GM12892 (cell line): ENCODE measurements around the gene ZNF639.

Experiments
- DNase-seq: peaks from one replicate; pipeline ENCODE4 v3.0.0; 2011; ENCODE audit not compliant: insufficient read length
- FAIRE-seq: peaks from 2 replicates; lab custom pipeline; 2011; peaks lifted over from hg19 to GRCh38; lab: Jason Lieb, UNC
- POLR2A ChIP-seq: IDR thresholded peaks from 2 replicates; pipeline ENCODE4 v1.6.1; 2011; ENCODE audit warnings: low read depth, low read length, control low read depth
- POLR2AphosphoS5 ChIP-seq: IDR thresholded peaks from 2 replicates; pipeline ENCODE4 v1.6.1; 2011; ENCODE audit warnings: low read depth, low read length, control low read depth
- TAF1 ChIP-seq: IDR thresholded peaks from 2 replicates; pipeline ENCODE4 v1.6.1; 2011; ENCODE audit warnings: low read depth, mild to moderate bottlenecking, control low read depth, low read length, borderline replicate concordance

ZNF639 gene

GRCh38 chr3:179323197-179324110 is 623 bp downstream of the ZNF639 start:
- FAIRE-seq: peak; percentile 67
- DNase-seq: peak; percentile 49
- peak; percentile 4; the same call in 1 of the 2 replicates for TF ChIP-seq POLR2A
- no peak; the same call in 1 of the 2 replicates for TF ChIP-seq POLR2AphosphoS5
- no peak; the same call in 1 of the 2 replicates for TF ChIP-seq TAF1

- TF ChIP-seq POLR2A (no peak), POLR2AphosphoS5 (no peak), TAF1 (no peak)
- DNase-seq (no peak), FAIRE-seq (peak; percentile 76)
These were observed 1.5 kb downstream of the ZNF639 start for GRCh38 chr3:179324270-179324754.

- no peak for TF ChIP-seq POLR2A
- TF ChIP-seq POLR2AphosphoS5: no peak
- no peak for TF ChIP-seq TAF1
- no peak for DNase-seq
- FAIRE-seq: no peak
These were observed 7.6 kb downstream of the ZNF639 start for GRCh38 chr3:179330438-179330837.

GRCh38 chr3:179332240-179332639 is 9.4 kb downstream of the ZNF639 start:
- TF ChIP-seq TAF1: no peak
- TF ChIP-seq POLR2AphosphoS5: no peak
- no peak for TF ChIP-seq POLR2A
- FAIRE-seq: no peak
- DNase-seq: no peak

GRCh38 chr3:179333084-179333483 is 10.3 kb downstream of the ZNF639 start:
- DNase-seq: no peak
- FAIRE-seq: no peak
- TF ChIP-seq TAF1: no peak
- TF ChIP-seq POLR2A: no peak
- TF ChIP-seq POLR2AphosphoS5: no peak

GRCh38 chr3:179336345-179336929 is 13.6 kb downstream of the ZNF639 start:
- no peak for FAIRE-seq
- DNase-seq: no peak
- TF ChIP-seq TAF1: no peak
- no peak for TF ChIP-seq POLR2A
- no peak for TF ChIP-seq POLR2AphosphoS5

- peak; percentile 92 for TF ChIP-seq POLR2A
- TF ChIP-seq POLR2AphosphoS5: peak; percentile 84
- TF ChIP-seq TAF1: 0 out of 2 replicates have a peak, but pooled peaks have one; percentile 35
- DNase-seq: peak; percentile 75
- FAIRE-seq: peak; percentile 100
These were observed 24.7 kb downstream of the ZNF639 start, which contains the start of gene MFN1 for GRCh38 chr3:179347345-179348194. Gene MFN1 (plus strand): TSS chr3:179347709. CDS start chr3:179348852, 1,143 bp downstream.

GRCh38 chr3:179348325-179349013 is 25.6 kb downstream of the ZNF639 start:
- DNase-seq (peak; percentile 16), FAIRE-seq (peak; percentile 84)
- no peak for TF ChIP-seq POLR2A
- 0 out of 2 replicates have a peak, but pooled peaks have one; percentile 12 for TF ChIP-seq POLR2AphosphoS5

- TF ChIP-seq TAF1 (no peak), POLR2AphosphoS5 (no peak), POLR2A (no peak)
- FAIRE-seq (no peak), DNase-seq (no peak)
These were observed 33.2 kb downstream of the ZNF639 start for GRCh38 chr3:179355996-179356395.

GRCh38 chr3:179363332-179363731 is 40.5 kb downstream of the ZNF639 start:
- TF ChIP-seq TAF1 (no peak), POLR2A (no peak), POLR2AphosphoS5 (no peak)
- no peak for FAIRE-seq

GRCh38 chr3:179369621-179370020 is 46.8 kb downstream of the ZNF639 start:
- no peak for FAIRE-seq

More at GRCh38 chr3:179363332-179363731, 40.5 kb downstream of the ZNF639 start:
- DNase-seq: no peak

More at GRCh38 chr3:179369621-179370020, 46.8 kb downstream of the ZNF639 start:
- no peak for DNase-seq
- TF ChIP-seq POLR2AphosphoS5 (no peak), TAF1 (no peak), POLR2A (no peak)
